HCT116 (cell line): ENCODE results near the gene IMMT. TPM values are rescaled to one million over a fixed set of nuclear protein-coding genes. Genes with fewer than 3 reads are reported as not detected.

Source experiments
- ATAC-seq: fragments of 200-7000 bp; cut with Tn5 transposase; 2 replicates; pipeline ENCODE4 v1.9.1; 2020; ENCODE audit warnings: mild to moderate bottlenecking, moderate library complexity
- BruUV-seq: library from RNA; stranded (reverse); fragments of 400-500 nt; replicated peaks from 2 replicates; lab custom pipeline; 2021; lab: Mats Ljungman, UMichigan
- CTCF ChIA-PET: fragments of 300-600 bp; sonication (Branson Sonifier 250); formaldehyde crosslinking; loops from one replicate; lab custom pipeline; 2021; ENCODE audit warnings: antibody characterized with exemption; lab: Charles Lee
- POLR2A ChIA-PET: fragments of 300-600, 350-600 bp; sonication (Branson Sonifier 250); formaldehyde crosslinking; loops from one replicate; lab custom pipeline; 2021; ENCODE audit warnings: antibody characterized with exemption; lab: Charles Lee
- RAD21 ChIA-PET, 2 experiments: fragments of 300-600 bp; sonication (Branson Sonifier 250); formaldehyde crosslinking; loops; one replicate each; lab custom pipeline; 2023; ENCODE audit warnings: low total read pairs in 2 of 2; ENCODE audit not compliant: uncharacterized antibody in 2 of 2, unreplicated experiment in 2 of 2, low non-redundant PET in 1 of 2; lab: Charles Lee
- DNase-seq: peaks from one replicate; pipeline ENCODE4 v3.0.0-alpha.2; 2010; ENCODE audit warnings: low read depth, low spot score
- H2AFZ ChIP-seq: fragments of 200-600 bp; shearing (Covaris generic), sonication (generic); 2 replicates; pipeline ENCODE4 v1.6.1; 2017; ENCODE audit warnings: low read depth, mixed run types, mixed read lengths, antibody characterized with exemption, low read length; ENCODE audit not compliant: poor library complexity, severe bottlenecking
- H3K27ac ChIP-seq: 2 replicates; pipeline ENCODE4 v1.5.1; 2012; ENCODE audit warnings: low read depth, low read length
- H3K27me3 ChIP-seq: fragments of 200-600 bp; sonication (generic); 2 replicates; pipeline ENCODE4 v1.6.1; 2016; ENCODE audit warnings: mixed run types, low read length, mixed read lengths; ENCODE audit not compliant: insufficient read depth
- H3K36me3 ChIP-seq, 2 experiments: fragments of 200-500 bp in 1 of 2; fragments of 200-600 bp in 1 of 2; sonication (Bioruptor generic) in 1 of 2; sonication (generic) in 1 of 2; 2 replicates each; pipeline versions ENCODE4 v1.5.1 to v1.6.1; 2014 to 2016; ENCODE audit warnings: low read length in 2 of 2, inconsistent platforms in 1 of 2, mixed read lengths in 1 of 2, mixed run types in 1 of 2; ENCODE audit not compliant: insufficient read depth in 2 of 2, control insufficient read depth in 1 of 2
- H3K4me1 ChIP-seq, 2 experiments: fragments of 200-600 bp in 1 of 2; sonication (generic) in 1 of 2; 2 replicates each; pipeline versions ENCODE4 v1.5.1 to v1.6.1; 2012 to 2017; ENCODE audit warnings: low read length in 2 of 2, inconsistent platforms in 1 of 2, mild to moderate bottlenecking in 1 of 2, mixed read lengths in 1 of 2, mixed run types in 1 of 2, moderate library complexity in 1 of 2; ENCODE audit not compliant: insufficient read depth in 2 of 2, control insufficient read depth in 1 of 2
- H3K4me2 ChIP-seq: fragments of 200-600 bp; sonication (generic); 2 replicates; pipeline ENCODE4 v1.6.1; 2017; ENCODE audit warnings: mixed run types, low read length, mixed read lengths
- H3K4me3 ChIP-seq, 2 experiments: fragments of 200-600 bp in 1 of 2; sonication (generic) in 1 of 2; replicated peaks in 1 of 2; 2 replicates each; pipeline ENCODE4 v1.5.1; 2011 to 2016; ENCODE audit warnings: low read length in 2 of 2, control low read depth in 1 of 2, low read depth in 1 of 2, mild to moderate bottlenecking in 1 of 2, mixed read lengths in 1 of 2, mixed run types in 1 of 2
- H3K79me2 ChIP-seq: fragments of 200-600 bp; sonication (generic); 2 replicates; pipeline ENCODE4 v1.6.1; 2017; ENCODE audit warnings: mild to moderate bottlenecking, mixed run types, low read length, moderate library complexity, mixed read lengths; ENCODE audit not compliant: insufficient read depth
- H3K9ac ChIP-seq: fragments of 200-600 bp; sonication (generic); 2 replicates; pipeline ENCODE4 v1.6.1; 2016; ENCODE audit warnings: low read length, mixed read lengths
- H3K9me2 ChIP-seq: fragments of 200-600 bp; sonication (generic), shearing (Covaris generic); 2 replicates; pipeline ENCODE4 v1.6.1; 2017; ENCODE audit warnings: mixed run types, mild to moderate bottlenecking, moderate library complexity; ENCODE audit not compliant: insufficient read depth
- H3K9me3 ChIP-seq, 2 experiments: fragments of 200-500 bp in 1 of 2; fragments of 200-600 bp in 1 of 2; sonication (Bioruptor generic) in 1 of 2; sonication (generic) in 1 of 2; 2 replicates each; pipeline ENCODE4 v1.6.1; 2014 to 2017; ENCODE audit warnings: low read length in 2 of 2, mixed read lengths in 2 of 2, inconsistent platforms in 1 of 2, low read depth in 1 of 2, mild to moderate bottlenecking in 1 of 2, mixed run types in 1 of 2, moderate library complexity in 1 of 2; ENCODE audit not compliant: control insufficient read depth in 1 of 2, insufficient read depth in 1 of 2
- H4K20me1 ChIP-seq: fragments of 200-600 bp; sonication (generic), shearing (Covaris generic); 2 replicates; pipeline ENCODE4 v1.6.1; 2017; ENCODE audit warnings: mixed run types, mild to moderate bottlenecking, moderate library complexity; ENCODE audit not compliant: insufficient read depth
- ATF3 ChIP-seq: IDR thresholded peaks from 2 replicates; pipeline ENCODE4 v1.6.1; 2012
- CEBPB ChIP-seq: IDR thresholded peaks from 2 replicates; pipeline ENCODE4 v1.6.1; 2012; ENCODE audit warnings: low read depth
- CTCF ChIP-seq, 3 experiments: fragments of 200-600 bp in 1 of 3; sonication (generic) in 1 of 3; IDR thresholded peaks in 2 of 3; conservative IDR thresholded peaks in 1 of 3; 2 replicates each; pipeline ENCODE4 v1.5.1; 2012 to 2017; ENCODE audit warnings: low read depth in 2 of 3, low read length in 2 of 3, antibody characterized with exemption in 1 of 3, borderline replicate concordance in 1 of 3, control low read depth in 1 of 3, mild to moderate bottlenecking in 1 of 3, mixed read lengths in 1 of 3, mixed run types in 1 of 3, moderate library complexity in 1 of 3; ENCODE audit not compliant: insufficient read depth in 1 of 3
- EGR1 ChIP-seq: IDR thresholded peaks from 2 replicates; pipeline ENCODE4 v1.6.1; 2012; ENCODE audit warnings: low read depth
- ELF1 ChIP-seq: IDR thresholded peaks from 2 replicates; pipeline ENCODE4 v1.6.1; 2012; ENCODE audit warnings: low read depth, borderline replicate concordance
- EZH2 ChIP-seq: fragments of 200-600 bp; sonication (generic); IDR thresholded peaks from 2 replicates; pipeline ENCODE4 v1.6.1; 2017; ENCODE audit warnings: antibody characterized with exemption, mixed run types
- FOSL1 ChIP-seq: IDR thresholded peaks from 2 replicates; pipeline ENCODE4 v1.6.1; 2012; ENCODE audit warnings: low read depth
- JUND ChIP-seq: IDR thresholded peaks from 2 replicates; pipeline ENCODE4 v1.6.1; 2012
- MAX ChIP-seq: IDR thresholded peaks from 2 replicates; pipeline ENCODE4 v1.6.1; 2012
- POLR2A ChIP-seq: IDR thresholded peaks from 2 replicates; pipeline ENCODE4 v1.7.0; 2011; ENCODE audit warnings: borderline replicate concordance; ENCODE audit not compliant: insufficient read depth, insufficient read length; ENCODE audit errors: extremely low read depth
- POLR2AphosphoS5 ChIP-seq: IDR thresholded peaks from 2 replicates; pipeline ENCODE4 v1.6.1; 2011; ENCODE audit warnings: mild to moderate bottlenecking, low read depth, low read length, moderate library complexity
- SP1 ChIP-seq: IDR thresholded peaks from 2 replicates; pipeline ENCODE4 v1.6.1; 2012; ENCODE audit warnings: low read depth
- SRF ChIP-seq: IDR thresholded peaks from 2 replicates; pipeline ENCODE4 v1.6.1; 2012; ENCODE audit warnings: low read depth
- YY1 ChIP-seq: IDR thresholded peaks from 2 replicates; pipeline ENCODE4 v1.6.1; 2011; ENCODE audit warnings: low read length, low read depth, moderate library complexity, mild to moderate bottlenecking; ENCODE audit not compliant: insufficient replicate concordance; ENCODE audit errors: extremely low read depth
- ZNF274 ChIP-seq: fragments of 200-500 bp; sonication (Bioruptor generic); IDR thresholded peaks from 2 replicates; pipeline ENCODE4 v1.6.1; 2014; ENCODE audit warnings: mild to moderate bottlenecking, low read depth, low read length, inconsistent platforms
- intact Hi-C: fragments of 100-400 bp; cut with micrococcal nuclease; formaldehyde crosslinking; loops from 2 replicates; pipeline ENCODE4 v1.10.0; 2022
- total RNA-seq: library from RNA; stranded (reverse); gene quantifications from one replicate; pipeline ENCODE4 v1.2.1, GENCODE V29; 2021; ENCODE audit not compliant: unreplicated experiment

Gene IMMT
- total RNA-seq, 1 experiment from 2014 or later = 125 TPM

GRCh38 chr2:86211033-86211795 is 16.0 kb upstream of the IMMT start:
- H3K36me3 ChIP-seq = peaks cover 56 to 61% of the 10 kb centered on the region in 2 experiments
- H3K4me3 ChIP-seq = no peak overlapping the region
- POLR2A ChIA-PET = no interaction called here
- no peak overlapping the region for H3K4me2 ChIP-seq
- H2AFZ ChIP-seq = no peak overlapping the region
- CTCF ChIA-PET = no interaction called here
- H4K20me1 ChIP-seq = no peaks in the 10 kb centered on the region
- ATAC-seq = no peak
- no peaks in the 10 kb centered on the region for H3K27me3 ChIP-seq
- TF ChIP-seq ELF1 (no peak), POLR2AphosphoS5 (no peak), FOSL1 (no peak), EGR1 (no peak), SRF (no peak), JUND (no peak), MAX (no peak), ZNF274 (no peak)
- H3K4me1 ChIP-seq = no peaks in the 10 kb centered on the region
- no peaks in the 10 kb centered on the region for H3K9me2 ChIP-seq
- H3K79me2 ChIP-seq = no peaks in the 10 kb centered on the region; the same call in 1 of the 2 replicates
- RAD21 ChIA-PET = no interaction called here
- DNase-seq = no peak
- H3K9me3 ChIP-seq = no peaks in the 10 kb centered on the region
- intact Hi-C loops = no loop called here
- no peak overlapping the region for H3K9ac ChIP-seq
- H3K27ac ChIP-seq = no peak overlapping the region
- BruUV-seq = TSS peak; percentile 2

- Histone ChIP-seq H3K79me2 (peaks cover 62% of the 10 kb centered on the region), H3K36me3 (peaks cover 24 to 26% of the 10 kb centered on the region in 2 experiments), H3K27me3 (no peaks in the 10 kb centered on the region), H3K4me3 (no peak overlapping the region), H3K4me1 (peaks cover 6 to 10% of the 10 kb centered on the region in 2 experiments; a peak in 2 of 4 replicates), H4K20me1 (no peaks in the 10 kb centered on the region), H3K9me3 (no peaks in the 10 kb centered on the region), H3K4me2 (no peak overlapping the region), H3K9me2 (no peaks in the 10 kb centered on the region), H3K9ac (no peak overlapping the region), H3K27ac (no peak overlapping the region), H2AFZ (no peak overlapping the region)
- POLR2A ChIA-PET = no interaction called here
- TF ChIP-seq EZH2 (no peak), ZNF274 (no peak), YY1 (no peak), POLR2A (no peak), ATF3 (no peak), SP1 (no peak), CEBPB (no peak), CTCF (IDR thresholded peaks at IDR 0.05 in 2 of 3, conservative IDR thresholded peaks at IDR 0.05 in 1 of 3; ENCODE audit: borderline replicate concordance in 1 of 3, insufficient read depth in 1 of 3, low read depth in 2 of 3, low read length in 2 of 3) (no peak)
- DNase-seq = no peak
- RAD21 ChIA-PET = no interaction called here
- no peak for ATAC-seq
- intact Hi-C loops = no loop called here
- CTCF ChIA-PET = no interaction called here
- no TSS peak for BruUV-seq
Observed at GRCh38 chr2:86204458-86204857, 9.2 kb upstream of the IMMT start.
